K562 (cell line): ENCODE results near the gene AOC1. TPM values are rescaled to one million over a fixed set of nuclear protein-coding genes. Genes with fewer than 3 reads are reported as not detected.
A peak's percentile ranks its signal among the peaks of the same experiment; 100 is the strongest.

Source experiments
- ATAC-seq: fragments of 200-7000 bp; cut with Tn5 transposase; 3 replicates; pipeline ENCODE4 v1.9.1; 2020; ENCODE audit warnings: moderate library complexity
- BruUV-seq: library from RNA; stranded (reverse); fragments of 400-500 nt; replicated peaks from 2 replicates; lab custom pipeline; 2021; lab: Mats Ljungman, UMichigan
- CTCF ChIA-PET: fragments of 300-600 bp; formaldehyde crosslinking; extraction: SDS; loops from one replicate; lab custom pipeline; 2021; ENCODE audit warnings: low intra/inter-chr PET ratio; lab: Yijun Ruan, JAX
- POLR2A ChIA-PET: fragments of 300-600, 350-650 bp; sonication (Branson Sonifier 250); formaldehyde crosslinking; extraction: SDS; loops from one replicate; lab custom pipeline; 2021; ENCODE audit warnings: antibody characterized with exemption, inconsistent platforms; lab: Yijun Ruan, JAX
- DNase-seq, 4 experiments: peaks; one replicate each; pipeline versions ENCODE4 v3.0.0 to v3.0.0-alpha.2; 2011 to 2018; ENCODE audit warnings: low spot score in 3 of 4, mixed read lengths in 3 of 4; ENCODE audit errors: extremely low read depth in 1 of 4
- FAIRE-seq: peaks from 2 replicates; lab custom pipeline; 2011; peaks lifted over from hg19 to GRCh38; lab: Jason Lieb, UNC
- H2AFZ ChIP-seq: 2 replicates; pipeline ENCODE4 v1.6.0; 2011; ENCODE audit warnings: low read depth, low read length, control low read depth, inconsistent platforms
- H3K27ac ChIP-seq: fragments of 200-600 bp; 3 replicates; pipeline ENCODE4 v1.8.0; 2011; ENCODE audit warnings: low read depth, mild to moderate bottlenecking, control low read depth, inconsistent platforms, low read length, moderate library complexity, mixed read lengths; ENCODE audit errors: extremely low read depth
- H3K27me3 ChIP-seq, 2 experiments: fragments of 300-600 bp in 1 of 2; 2 replicates in 1 of 2; 3 replicates in 1 of 2; pipeline versions ENCODE4 v1.6.0 to v1.8.0; 2011; ENCODE audit warnings: inconsistent platforms in 2 of 2, low read length in 2 of 2, mild to moderate bottlenecking in 1 of 2, mixed read lengths in 1 of 2, moderate library complexity in 1 of 2; ENCODE audit not compliant: control insufficient read depth in 2 of 2, insufficient read depth in 2 of 2
- H3K36me3 ChIP-seq: fragments of 300-600 bp; 3 replicates; pipeline ENCODE4 v1.8.0; 2011; ENCODE audit warnings: mild to moderate bottlenecking, low read length, inconsistent platforms; ENCODE audit not compliant: control insufficient read depth, insufficient read depth
- H3K4me1 ChIP-seq, 2 experiments: fragments of 200-600 bp in 1 of 2; replicated peaks in 1 of 2; 2 replicates in 1 of 2; 3 replicates in 1 of 2; pipeline versions ENCODE4 v1.5.1 to v1.8.0; 2011; ENCODE audit warnings: inconsistent platforms in 2 of 2, low read length in 2 of 2, mild to moderate bottlenecking in 1 of 2, mixed read lengths in 1 of 2, moderate library complexity in 1 of 2; ENCODE audit not compliant: control insufficient read depth in 2 of 2, insufficient read depth in 2 of 2
- H3K4me2 ChIP-seq: 2 replicates; pipeline ENCODE4 v1.6.1; 2011; ENCODE audit warnings: low read length, control low read depth, inconsistent platforms, mixed read lengths; ENCODE audit not compliant: insufficient read depth
- H3K4me3 ChIP-seq: fragments of 200-600 bp; sonication (generic), shearing (Covaris generic); 2 replicates; pipeline ENCODE4 v1.5.1; 2016; ENCODE audit warnings: control low read depth, inconsistent platforms
- H3K79me2 ChIP-seq: fragments of 200-600 bp; 3 replicates; pipeline ENCODE4 v1.8.0; 2011; ENCODE audit warnings: low read length, inconsistent platforms; ENCODE audit not compliant: control insufficient read depth, insufficient read depth
- H3K9ac ChIP-seq, 2 experiments: 2 replicates each; pipeline versions ENCODE4 v1.6.0 to v1.6.1; 2011; ENCODE audit warnings: low read depth in 2 of 2, low read length in 2 of 2, control low read depth in 1 of 2, inconsistent platforms in 1 of 2, mild to moderate bottlenecking in 1 of 2, mixed read lengths in 1 of 2; ENCODE audit not compliant: insufficient read depth in 1 of 2
- H3K9me1 ChIP-seq: one replicate; pipeline ENCODE4 v1.6.0; 2011; ENCODE audit warnings: inconsistent platforms, mild to moderate bottlenecking, low read length, moderate library complexity; ENCODE audit not compliant: control insufficient read depth, insufficient read depth
- H3K9me3 ChIP-seq: replicated peaks from 2 replicates; pipeline ENCODE4 v1.5.1; 2011; ENCODE audit warnings: low read depth, low read length, inconsistent platforms; ENCODE audit not compliant: control insufficient read depth, insufficient read depth
- H4K20me1 ChIP-seq: replicated peaks from 2 replicates; pipeline ENCODE4 v1.6.1; 2011; ENCODE audit warnings: low read length, inconsistent platforms, mixed read lengths; ENCODE audit not compliant: control insufficient read depth, insufficient read depth
- TGIF2 ChIP-seq: sonication (generic); formaldehyde crosslinking; IDR thresholded peaks from 2 replicates; pipeline ENCODE4 v1.8.1; 2022; ENCODE audit warnings: mild to moderate bottlenecking, missing genetic modification reagents, moderate library complexity
- WGBS: fragments of 100-300 bp; shearing (Covaris generic); methylation state at CpG from one replicate; pipeline ENCODE4 v1.1.6; 2016; ENCODE audit warnings: low coverage, mixed read lengths; ENCODE audit not compliant: insufficient coverage; ENCODE audit errors: missing lambda C conversion rate; 5-methylcytosine and 5-hydroxymethylcytosine counted together
- in situ Hi-C: fragments of 300-500 bp; cut with MboI; formaldehyde crosslinking; loops from 4 replicates; pipeline ENCODE4 v1.15.0; 2018; ENCODE audit warnings: inconsistent platforms, mixed read lengths
- intact Hi-C: fragments of 100-400 bp; cut with micrococcal nuclease; formaldehyde crosslinking; loops from 2 replicates; pipeline ENCODE4 v1.14.2; 2022
- polyA plus RNA-seq, 8 experiments: library from polyadenylated mRNA; depleted of rRNA in 4 of 8; stranded (reverse) in 5 of 8; unstranded in 3 of 8; fragments of >200 nt; fragmentation: Nextera tagmentation in 2 of 8; fragmentation: Illumina TruSeq in 1 of 8; extraction: Ambion mirVana in 2 of 8; extraction: Trizol in 1 of 8; gene quantifications; 2 replicates each; pipeline versions ENCODE4 v1.2.1 to v1.2.3, GENCODE V29; 2011 to 2014; ENCODE audit warnings: inconsistent platforms in 1 of 8, missing spikeins in 1 of 8
- total RNA-seq, 7 experiments: library from RNA; depleted of rRNA in 6 of 7; stranded (reverse); fragments of >200 nt in 6 of 7; fragmentation: Illumina TruSeq in 2 of 7; extraction: Trizol in 2 of 7; gene quantifications; 2 replicates each; pipeline versions ENCODE4 v1.2.1 to v1.2.3, GENCODE V29; 2011 to 2021; ENCODE audit warnings: low replicate concordance in 1 of 7
- TF ChIP-seq, protein P1 (sequence below), 2 experiments: fragments of 450-650 bp; formaldehyde crosslinking in 1 of 2; IDR thresholded peaks; 2 replicates each; pipeline versions ENCODE4 v1.4.0 to v1.6.1; 2014 to 2020; ENCODE audit warnings: mild to moderate bottlenecking in 2 of 2, borderline replicate concordance in 1 of 2, low read depth in 1 of 2

The AOC1 gene
- total and polyA plus RNA-seq, 9 of the 15 experiments (the other 6 are each of a cell fraction or from before 2014, with no cell fraction given) = not detected

DNA sequence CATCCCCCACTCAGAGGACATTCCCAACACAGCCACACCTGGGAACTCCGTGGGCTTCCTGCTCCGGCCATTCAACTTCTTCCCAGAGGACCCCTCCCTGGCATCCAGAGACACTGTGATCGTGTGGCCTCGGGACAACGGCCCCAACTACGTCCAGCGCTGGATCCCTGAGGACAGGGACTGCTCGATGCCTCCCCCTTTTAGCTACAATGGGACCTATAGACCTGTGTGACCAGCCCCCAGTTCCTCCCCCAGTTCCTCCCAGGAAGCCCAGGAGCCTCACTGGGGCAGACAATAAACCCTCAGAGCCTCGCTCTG is 8.6 kb downstream of the AOC1 start:
- peaks cover 0 to 11% of the 10 kb centered on the region in 2 experiments; a peak in 1 of 5 replicates for H3K4me1 ChIP-seq
- no peak overlapping the region for H3K4me2 ChIP-seq
- no peak for DNase-seq
- ChIA-PET CTCF (interaction anchor here (2.2 kb wide), 1 partner anchor 82 kb away, joined by 11 read pairs; no protein-coding TSS in a partner anchor), POLR2A (no interaction called here)
- under 1% methylated on average over 9 of the region's 9 CpGs for WGBS
- no peaks in the 10 kb centered on the region for H3K79me2 ChIP-seq
- no peak overlapping the region for H3K4me3 ChIP-seq
- intact Hi-C loops (no loop called here), in situ Hi-C loops (no loop called here)
- BruUV-seq = no TSS peak
- peaks cover 64 to 94% of the 10 kb centered on the region in 2 experiments for H3K27me3 ChIP-seq
- H3K27ac ChIP-seq = no peak overlapping the region
- TF ChIP-seq TGIF2 (CRISPR knock-in tag) = no peak
- TF ChIP-seq, protein P1, sequence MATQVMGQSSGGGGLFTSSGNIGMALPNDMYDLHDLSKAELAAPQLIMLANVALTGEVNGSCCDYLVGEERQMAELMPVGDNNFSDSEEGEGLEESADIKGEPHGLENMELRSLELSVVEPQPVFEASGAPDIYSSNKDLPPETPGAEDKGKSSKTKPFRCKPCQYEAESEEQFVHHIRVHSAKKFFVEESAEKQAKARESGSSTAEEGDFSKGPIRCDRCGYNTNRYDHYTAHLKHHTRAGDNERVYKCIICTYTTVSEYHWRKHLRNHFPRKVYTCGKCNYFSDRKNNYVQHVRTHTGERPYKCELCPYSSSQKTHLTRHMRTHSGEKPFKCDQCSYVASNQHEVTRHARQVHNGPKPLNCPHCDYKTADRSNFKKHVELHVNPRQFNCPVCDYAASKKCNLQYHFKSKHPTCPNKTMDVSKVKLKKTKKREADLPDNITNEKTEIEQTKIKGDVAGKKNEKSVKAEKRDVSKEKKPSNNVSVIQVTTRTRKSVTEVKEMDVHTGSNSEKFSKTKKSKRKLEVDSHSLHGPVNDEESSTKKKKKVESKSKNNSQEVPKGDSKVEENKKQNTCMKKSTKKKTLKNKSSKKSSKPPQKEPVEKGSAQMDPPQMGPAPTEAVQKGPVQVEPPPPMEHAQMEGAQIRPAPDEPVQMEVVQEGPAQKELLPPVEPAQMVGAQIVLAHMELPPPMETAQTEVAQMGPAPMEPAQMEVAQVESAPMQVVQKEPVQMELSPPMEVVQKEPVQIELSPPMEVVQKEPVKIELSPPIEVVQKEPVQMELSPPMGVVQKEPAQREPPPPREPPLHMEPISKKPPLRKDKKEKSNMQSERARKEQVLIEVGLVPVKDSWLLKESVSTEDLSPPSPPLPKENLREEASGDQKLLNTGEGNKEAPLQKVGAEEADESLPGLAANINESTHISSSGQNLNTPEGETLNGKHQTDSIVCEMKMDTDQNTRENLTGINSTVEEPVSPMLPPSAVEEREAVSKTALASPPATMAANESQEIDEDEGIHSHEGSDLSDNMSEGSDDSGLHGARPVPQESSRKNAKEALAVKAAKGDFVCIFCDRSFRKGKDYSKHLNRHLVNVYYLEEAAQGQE (IDR thresholded peaks at IDR 0.05; ENCODE audit: borderline replicate concordance) = 0 out of 2 replicates have a peak, but pooled peaks have one; percentile 0
- TF ChIP-seq, protein P1 (CRISPR knock-in tag; IDR thresholded peaks at IDR 0.05; ENCODE audit: low read depth) = no peak
- H3K9me1 ChIP-seq = no peaks in the 10 kb centered on the region
- no peaks in the 10 kb centered on the region for H4K20me1 ChIP-seq
- H3K9ac ChIP-seq = peak overlapping the region in 1 of 2 experiments; percentile 15; a peak in 1 of 4 replicates
- H3K36me3 ChIP-seq = no peaks in the 10 kb centered on the region
- FAIRE-seq = no peak
- ATAC-seq = no peak; the same call in 2 of the 3 replicates
- H2AFZ ChIP-seq = no peak overlapping the region
- no peaks in the 10 kb centered on the region for H3K9me3 ChIP-seq
